K562 (cell line): ENCODE data around the gene IL31. TPM values are rescaled to one million over a fixed set of nuclear protein-coding genes. Genes with fewer than 3 reads are reported as not detected.

Experiments
- ATAC-seq: fragments of 200-7000 bp; cut with Tn5 transposase; 3 replicates; pipeline ENCODE4 v1.9.1; 2020; ENCODE audit warnings: moderate library complexity
- BruUV-seq: library from RNA; stranded (reverse); fragments of 400-500 nt; replicated peaks from 2 replicates; lab custom pipeline; 2021; lab: Mats Ljungman, UMichigan
- CTCF ChIA-PET: fragments of 300-600 bp; formaldehyde crosslinking; extraction: SDS; loops from one replicate; lab custom pipeline; 2021; ENCODE audit warnings: low intra/inter-chr PET ratio; lab: Yijun Ruan, JAX
- POLR2A ChIA-PET: fragments of 300-600, 350-650 bp; sonication (Branson Sonifier 250); formaldehyde crosslinking; extraction: SDS; loops from one replicate; lab custom pipeline; 2021; ENCODE audit warnings: antibody characterized with exemption, inconsistent platforms; lab: Yijun Ruan, JAX
- DNase-seq, 4 experiments: peaks; one replicate each; pipeline versions ENCODE4 v3.0.0 to v3.0.0-alpha.2; 2011 to 2018; ENCODE audit warnings: low spot score in 3 of 4, mixed read lengths in 3 of 4; ENCODE audit errors: extremely low read depth in 1 of 4
- FAIRE-seq: peaks from 2 replicates; lab custom pipeline; 2011; peaks lifted over from hg19 to GRCh38; lab: Jason Lieb, UNC
- H2AFZ ChIP-seq: 2 replicates; pipeline ENCODE4 v1.6.0; 2011; ENCODE audit warnings: low read depth, low read length, control low read depth, inconsistent platforms
- H3K27ac ChIP-seq: fragments of 200-600 bp; 3 replicates; pipeline ENCODE4 v1.8.0; 2011; ENCODE audit warnings: low read depth, mild to moderate bottlenecking, control low read depth, inconsistent platforms, low read length, moderate library complexity, mixed read lengths; ENCODE audit errors: extremely low read depth
- H3K27me3 ChIP-seq, 2 experiments: fragments of 300-600 bp in 1 of 2; 2 replicates in 1 of 2; 3 replicates in 1 of 2; pipeline versions ENCODE4 v1.6.0 to v1.8.0; 2011; ENCODE audit warnings: inconsistent platforms in 2 of 2, low read length in 2 of 2, mild to moderate bottlenecking in 1 of 2, mixed read lengths in 1 of 2, moderate library complexity in 1 of 2; ENCODE audit not compliant: control insufficient read depth in 2 of 2, insufficient read depth in 2 of 2
- H3K36me3 ChIP-seq: fragments of 300-600 bp; 3 replicates; pipeline ENCODE4 v1.8.0; 2011; ENCODE audit warnings: mild to moderate bottlenecking, low read length, inconsistent platforms; ENCODE audit not compliant: control insufficient read depth, insufficient read depth
- H3K4me1 ChIP-seq, 2 experiments: fragments of 200-600 bp in 1 of 2; replicated peaks in 1 of 2; 2 replicates in 1 of 2; 3 replicates in 1 of 2; pipeline versions ENCODE4 v1.5.1 to v1.8.0; 2011; ENCODE audit warnings: inconsistent platforms in 2 of 2, low read length in 2 of 2, mild to moderate bottlenecking in 1 of 2, mixed read lengths in 1 of 2, moderate library complexity in 1 of 2; ENCODE audit not compliant: control insufficient read depth in 2 of 2, insufficient read depth in 2 of 2
- H3K4me2 ChIP-seq: 2 replicates; pipeline ENCODE4 v1.6.1; 2011; ENCODE audit warnings: low read length, control low read depth, inconsistent platforms, mixed read lengths; ENCODE audit not compliant: insufficient read depth
- H3K4me3 ChIP-seq: fragments of 200-600 bp; sonication (generic), shearing (Covaris generic); 2 replicates; pipeline ENCODE4 v1.5.1; 2016; ENCODE audit warnings: control low read depth, inconsistent platforms
- H3K79me2 ChIP-seq: fragments of 200-600 bp; 3 replicates; pipeline ENCODE4 v1.8.0; 2011; ENCODE audit warnings: low read length, inconsistent platforms; ENCODE audit not compliant: control insufficient read depth, insufficient read depth
- H3K9ac ChIP-seq, 2 experiments: 2 replicates each; pipeline versions ENCODE4 v1.6.0 to v1.6.1; 2011; ENCODE audit warnings: low read depth in 2 of 2, low read length in 2 of 2, control low read depth in 1 of 2, inconsistent platforms in 1 of 2, mild to moderate bottlenecking in 1 of 2, mixed read lengths in 1 of 2; ENCODE audit not compliant: insufficient read depth in 1 of 2
- H3K9me1 ChIP-seq: one replicate; pipeline ENCODE4 v1.6.0; 2011; ENCODE audit warnings: inconsistent platforms, mild to moderate bottlenecking, low read length, moderate library complexity; ENCODE audit not compliant: control insufficient read depth, insufficient read depth
- H3K9me3 ChIP-seq: replicated peaks from 2 replicates; pipeline ENCODE4 v1.5.1; 2011; ENCODE audit warnings: low read depth, low read length, inconsistent platforms; ENCODE audit not compliant: control insufficient read depth, insufficient read depth
- H4K20me1 ChIP-seq: replicated peaks from 2 replicates; pipeline ENCODE4 v1.6.1; 2011; ENCODE audit warnings: low read length, inconsistent platforms, mixed read lengths; ENCODE audit not compliant: control insufficient read depth, insufficient read depth
- BRD9 ChIP-seq: fragments of 450-650 bp; IDR thresholded peaks from 2 replicates; pipeline ENCODE4 v1.6.1; 2018; ENCODE audit warnings: low read depth; ENCODE audit not compliant: partially characterized antibody
- CBX1 ChIP-seq: sonication (generic); IDR thresholded peaks from 2 replicates; pipeline ENCODE4 v1.6.1; 2016; ENCODE audit warnings: antibody characterized with exemption, low read depth, mild to moderate bottlenecking
- DMBX1 ChIP-seq: fragments of 250-450 bp; sonication (Bioruptor Pico); IDR thresholded peaks from 2 replicates; pipeline ENCODE4 v1.8.0; 2022; ENCODE audit warnings: inconsistent platforms, mild to moderate bottlenecking, moderate library complexity, borderline replicate concordance
- HEY1 ChIP-seq: fragments of 250-450 bp; sonication (Bioruptor Pico); IDR thresholded peaks from 2 replicates; pipeline ENCODE4 v1.5.0; 2020; ENCODE audit warnings: mild to moderate bottlenecking, moderate library complexity, borderline replicate concordance
- HNRNPK ChIP-seq: fragments of 200-400 bp; formaldehyde crosslinking; IDR thresholded peaks from one replicate; pipeline ENCODE4 v1.6.1; 2018; ENCODE audit warnings: mild to moderate bottlenecking, low read depth, low read length; ENCODE audit not compliant: poor library complexity, severe bottlenecking
- RAD21 ChIP-seq, 2 experiments: fragments of 250-450 bp in 1 of 2; fragments of 450-650 bp in 1 of 2; sonication (Bioruptor Pico) in 1 of 2; formaldehyde crosslinking in 1 of 2; IDR thresholded peaks in 1 of 2; conservative IDR thresholded peaks in 1 of 2; 2 replicates each; pipeline versions ENCODE4 v1.4.0 to v1.8.0; 2020 to 2022; ENCODE audit warnings: mild to moderate bottlenecking in 2 of 2, moderate library complexity in 1 of 2
- RBM17 ChIP-seq: fragments of 200-400 bp; formaldehyde crosslinking; IDR thresholded peaks from 2 replicates; pipeline ENCODE4 v1.6.1; 2017; ENCODE audit warnings: low read depth, mild to moderate bottlenecking, low read length, borderline replicate concordance
- WGBS: fragments of 100-300 bp; shearing (Covaris generic); methylation state at CpG from one replicate; pipeline ENCODE4 v1.1.6; 2016; ENCODE audit warnings: low coverage, mixed read lengths; ENCODE audit not compliant: insufficient coverage; ENCODE audit errors: missing lambda C conversion rate; 5-methylcytosine and 5-hydroxymethylcytosine counted together
- in situ Hi-C: fragments of 300-500 bp; cut with MboI; formaldehyde crosslinking; loops from 4 replicates; pipeline ENCODE4 v1.15.0; 2018; ENCODE audit warnings: inconsistent platforms, mixed read lengths
- intact Hi-C: fragments of 100-400 bp; cut with micrococcal nuclease; formaldehyde crosslinking; loops from 2 replicates; pipeline ENCODE4 v1.14.2; 2022
- polyA plus RNA-seq, 8 experiments: library from polyadenylated mRNA; depleted of rRNA in 4 of 8; stranded (reverse) in 5 of 8; unstranded in 3 of 8; fragments of >200 nt; fragmentation: Nextera tagmentation in 2 of 8; fragmentation: Illumina TruSeq in 1 of 8; extraction: Ambion mirVana in 2 of 8; extraction: Trizol in 1 of 8; gene quantifications; 2 replicates each; pipeline versions ENCODE4 v1.2.1 to v1.2.3, GENCODE V29; 2011 to 2014; ENCODE audit warnings: inconsistent platforms in 1 of 8, missing spikeins in 1 of 8
- total RNA-seq, 7 experiments: library from RNA; depleted of rRNA in 6 of 7; stranded (reverse); fragments of >200 nt in 6 of 7; fragmentation: Illumina TruSeq in 2 of 7; extraction: Trizol in 2 of 7; gene quantifications; 2 replicates each; pipeline versions ENCODE4 v1.2.1 to v1.2.3, GENCODE V29; 2011 to 2021; ENCODE audit warnings: low replicate concordance in 1 of 7
- TF ChIP-seq, protein P1 (sequence below), 2 experiments: fragments of 450-650 bp in 1 of 2; sonication (generic) in 1 of 2; formaldehyde crosslinking in 1 of 2; IDR thresholded peaks; 2 replicates each; pipeline versions ENCODE4 v1.7.1 to v1.9.0; 2016 to 2022; ENCODE audit warnings: inconsistent platforms in 1 of 2, mild to moderate bottlenecking in 1 of 2, missing genetic modification reagents in 1 of 2

The IL31 gene
- total and polyA plus RNA-seq, 9 of the 15 experiments (the other 6 are each of a cell fraction or from before 2014, with no cell fraction given) = not detected

DNA sequence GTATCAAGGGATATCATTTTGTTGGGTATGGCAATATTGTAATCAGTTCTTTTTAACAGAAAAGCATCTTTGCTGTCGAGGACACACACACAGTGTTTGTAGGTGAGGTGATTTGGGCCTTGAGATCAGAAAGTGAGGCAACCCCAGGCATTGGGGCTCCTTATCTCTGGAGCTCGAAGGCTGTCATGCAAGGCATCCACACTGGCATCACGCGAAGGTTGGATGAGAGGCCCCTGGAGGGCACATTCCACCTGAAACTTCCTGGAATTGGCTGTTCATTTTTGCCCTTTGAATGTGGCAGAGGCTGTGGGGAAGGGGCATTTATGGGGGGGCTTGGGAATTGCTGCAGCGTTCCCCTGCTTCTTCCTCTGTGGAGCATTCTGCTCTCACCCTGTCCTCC, 45.5 kb downstream of the IL31 start:
- Histone ChIP-seq H3K4me3 (no peak overlapping the region), H3K4me1 (peaks cover 2 to 10% of the 10 kb centered on the region in 2 experiments; a peak in 4 of 5 replicates), H3K79me2 (peaks cover 39% of the 10 kb centered on the region), H3K36me3 (peaks cover 87% of the 10 kb centered on the region; the same call in 2 of the 3 replicates), H3K9ac (no peak overlapping the region), H3K9me1 (peaks cover 5% of the 10 kb centered on the region), H4K20me1 (peaks cover 28% of the 10 kb centered on the region), H2AFZ (no peak overlapping the region), H3K4me2 (no peak overlapping the region), H3K9me3 (no peaks in the 10 kb centered on the region), H3K27me3 (no peaks in the 10 kb centered on the region), H3K27ac (no peak overlapping the region)
- FAIRE-seq = no peak
- no TSS peak for BruUV-seq
- POLR2A ChIA-PET = no interaction called here
- 96% methylated on average over 5 of the region's 5 CpGs for WGBS
- no peak for DNase-seq
- ATAC-seq = no peak
- in situ Hi-C loops = no loop called here
- intact Hi-C loops = no loop called here
- CTCF ChIA-PET = interaction anchor here (0.8 kb wide), 1 partner anchor 74 kb away, joined by 3 read pairs; no protein-coding TSS in a partner anchor
- TF ChIP-seq HEY1 (CRISPR knock-in tag) (no peak), HNRNPK (no peak), BRD9 (no peak), DMBX1 (CRISPR knock-in tag) (no peak), RBM17 (no peak), RAD21 (CRISPR knock-in tag; conservative IDR thresholded peaks at IDR 0.05 in 1 of 2, IDR thresholded peaks at IDR 0.05 in 1 of 2) (no peak), CBX1 (no peak)
- TF ChIP-seq, protein P1, sequence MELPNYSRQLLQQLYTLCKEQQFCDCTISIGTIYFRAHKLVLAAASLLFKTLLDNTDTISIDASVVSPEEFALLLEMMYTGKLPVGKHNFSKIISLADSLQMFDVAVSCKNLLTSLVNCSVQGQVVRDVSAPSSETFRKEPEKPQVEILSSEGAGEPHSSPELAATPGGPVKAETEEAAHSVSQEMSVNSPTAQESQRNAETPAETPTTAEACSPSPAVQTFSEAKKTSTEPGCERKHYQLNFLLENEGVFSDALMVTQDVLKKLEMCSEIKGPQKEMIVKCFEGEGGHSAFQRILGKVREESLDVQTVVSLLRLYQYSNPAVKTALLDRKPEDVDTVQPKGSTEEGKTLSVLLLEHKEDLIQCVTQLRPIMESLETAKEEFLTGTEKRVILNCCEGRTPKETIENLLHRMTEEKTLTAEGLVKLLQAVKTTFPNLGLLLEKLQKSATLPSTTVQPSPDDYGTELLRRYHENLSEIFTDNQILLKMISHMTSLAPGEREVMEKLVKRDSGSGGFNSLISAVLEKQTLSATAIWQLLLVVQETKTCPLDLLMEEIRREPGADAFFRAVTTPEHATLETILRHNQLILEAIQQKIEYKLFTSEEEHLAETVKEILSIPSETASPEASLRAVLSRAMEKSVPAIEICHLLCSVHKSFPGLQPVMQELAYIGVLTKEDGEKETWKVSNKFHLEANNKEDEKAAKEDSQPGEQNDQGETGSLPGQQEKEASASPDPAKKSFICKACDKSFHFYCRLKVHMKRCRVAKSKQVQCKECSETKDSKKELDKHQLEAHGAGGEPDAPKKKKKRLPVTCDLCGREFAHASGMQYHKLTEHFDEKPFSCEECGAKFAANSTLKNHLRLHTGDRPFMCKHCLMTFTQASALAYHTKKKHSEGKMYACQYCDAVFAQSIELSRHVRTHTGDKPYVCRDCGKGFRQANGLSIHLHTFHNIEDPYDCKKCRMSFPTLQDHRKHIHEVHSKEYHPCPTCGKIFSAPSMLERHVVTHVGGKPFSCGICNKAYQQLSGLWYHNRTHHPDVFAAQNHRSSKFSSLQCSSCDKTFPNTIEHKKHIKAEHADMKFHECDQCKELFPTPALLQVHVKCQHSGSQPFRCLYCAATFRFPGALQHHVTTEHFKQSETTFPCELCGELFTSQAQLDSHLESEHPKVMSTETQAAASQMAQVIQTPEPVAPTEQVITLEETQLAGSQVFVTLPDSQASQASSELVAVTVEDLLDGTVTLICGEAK (IDR thresholded peaks at IDR 0.05) = no peak
- TF ChIP-seq, protein P1 (CRISPR knock-in tag; IDR thresholded peaks at IDR 0.05) = no peak
